Stimulated activated CD4-positive, alpha-beta T cell treated with anti-CD3 and anti-CD28 coated beads, TNF-alpha, amount 100 ng/mL, for 48 hours (primary cell): Measurements from ENCODE around the gene RALGPS2.
"Not testable (repeated sequence)": the region's sequence is repeated elsewhere in the genome, so short reads cannot be mapped to it uniquely, and the experiment has no call there.

Experiments
- DNase-seq, 3 donors: peaks; one replicate each; pipeline ENCODE4 v3.0.0-alpha.2; 2020; ENCODE audit warnings: low read depth in 3 of 3

RALGPS2 gene

GRCh38 chr1:178942285-178943198 is 217.5 kb downstream of the RALGPS2 start:
- DNase-seq = no peak

- no peak for DNase-seq
Measured at GRCh38 chr1:178944729-178945128, 219.7 kb downstream of the RALGPS2 start.

GRCh38 chr1:178945763-178946266 is 220.8 kb downstream of the RALGPS2 start:
- no peak for DNase-seq

GRCh38 chr1:178946416-178946815 is 221.4 kb downstream of the RALGPS2 start:
- no peak for DNase-seq

- DNase-seq = no peak
Measured at GRCh38 chr1:178946855-178947676, 222.0 kb downstream of the RALGPS2 start.

GRCh38 chr1:178947677-178947981 is 222.6 kb downstream of the RALGPS2 start:
- DNase-seq = no peak

GRCh38 chr1:178948676-178949075 is 223.6 kb downstream of the RALGPS2 start:
- DNase-seq = no peak

GRCh38 chr1:178949866-178950265 is 224.8 kb downstream of the RALGPS2 start:
- not testable (repeated sequence) for DNase-seq

- no peak for DNase-seq
Measured at GRCh38 chr1:178951600-178951999, 226.6 kb downstream of the RALGPS2 start.

- DNase-seq = no peak
Measured at GRCh38 chr1:178953034-178953433, 228.0 kb downstream of the RALGPS2 start.

GRCh38 chr1:178953538-178954324 is 228.7 kb downstream of the RALGPS2 start:
- DNase-seq = no peak

GRCh38 chr1:178954325-178954690 is 229.3 kb downstream of the RALGPS2 start:
- DNase-seq = no peak

GRCh38 chr1:178954937-178955336 is 229.9 kb downstream of the RALGPS2 start:
- DNase-seq = no peak

- no peak for DNase-seq
Measured at GRCh38 chr1:178955391-178955954, 230.4 kb downstream of the RALGPS2 start.

- no peak for DNase-seq
Measured at GRCh38 chr1:178958491-178958890, 233.4 kb downstream of the RALGPS2 start.

- DNase-seq = no peak
Measured at GRCh38 chr1:178959543-178960460, 234.8 kb downstream of the RALGPS2 start.

GRCh38 chr1:178960482-178961240 is 235.6 kb downstream of the RALGPS2 start:
- DNase-seq = no peak

GRCh38 chr1:178961331-178961730 is 236.3 kb downstream of the RALGPS2 start:
- DNase-seq = no peak

GRCh38 chr1:178961868-178962267 is 236.8 kb downstream of the RALGPS2 start:
- no peak for DNase-seq
